Measurements from ENCODE around the gene NAA16.
A peak's percentile ranks its signal among the peaks of the same experiment; 100 is the strongest.
"Not testable (repeated sequence)": the region's sequence is repeated elsewhere in the genome, so short reads cannot be mapped to it uniquely, and the experiment has no call there.

Gene NAA16

GRCh38 chr13:41306271-41307145 lies 4.6 kb upstream of the NAA16 start:
- DNase-seq = no peak

- DNase-seq = no peak
Measured at GRCh38 chr13:41307884-41308640, 3.0 kb upstream of the NAA16 start.

GRCh38 chr13:41311406-41312175 lies 524 bp downstream of the NAA16 start:
- DNase-seq = peak; percentile 10 to 56

DNA sequence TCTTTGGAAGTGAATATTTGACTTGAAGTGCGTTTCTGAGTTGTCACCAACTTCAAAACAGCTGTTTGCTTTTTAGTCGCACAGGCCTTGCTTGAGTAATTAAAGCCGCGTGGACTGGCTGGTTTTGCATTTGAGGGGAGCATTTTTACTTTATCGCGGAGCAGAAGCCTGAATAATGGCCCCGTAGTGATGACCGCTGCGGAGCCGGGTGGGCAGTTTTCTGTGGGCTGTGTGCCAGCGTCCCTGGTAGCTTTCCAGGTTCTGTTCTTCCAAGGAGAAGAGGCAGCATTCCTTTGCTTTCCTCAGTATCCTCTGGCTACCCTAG lies 1.1 kb downstream of the NAA16 start:
- peak in 1 of 2 donors; percentile 23 for DNase-seq

- DNase-seq = no peak
Measured at GRCh38 chr13:41313117-41313516, 2.0 kb downstream of the NAA16 start.

DNA sequence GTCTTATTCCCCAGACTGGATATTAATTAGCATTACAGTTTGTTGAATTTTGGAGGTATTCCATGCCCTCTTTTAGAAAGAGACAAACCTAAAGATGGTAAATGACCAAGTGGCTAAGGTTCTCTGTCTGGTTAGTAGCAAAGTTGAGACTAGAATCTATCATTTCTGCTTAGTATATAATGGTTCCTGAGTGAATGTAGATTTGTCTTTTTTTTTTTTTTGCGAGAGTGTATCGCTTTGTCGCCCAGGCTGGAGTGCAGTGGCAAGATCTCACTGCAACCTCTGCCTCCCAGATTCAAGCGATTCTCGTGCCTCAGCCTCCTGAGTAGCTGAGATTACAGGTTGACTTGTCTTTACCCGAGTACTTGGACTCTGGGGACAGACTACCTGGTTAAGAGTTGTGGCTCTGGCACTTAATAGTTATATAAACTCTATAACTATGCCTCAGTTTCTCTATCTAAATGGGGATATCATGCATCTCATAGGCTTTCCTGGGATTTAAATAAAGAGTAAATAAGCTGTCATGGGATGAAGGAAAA lies 2.7 kb downstream of the NAA16 start:
- DNase-seq = no peak

DNA sequence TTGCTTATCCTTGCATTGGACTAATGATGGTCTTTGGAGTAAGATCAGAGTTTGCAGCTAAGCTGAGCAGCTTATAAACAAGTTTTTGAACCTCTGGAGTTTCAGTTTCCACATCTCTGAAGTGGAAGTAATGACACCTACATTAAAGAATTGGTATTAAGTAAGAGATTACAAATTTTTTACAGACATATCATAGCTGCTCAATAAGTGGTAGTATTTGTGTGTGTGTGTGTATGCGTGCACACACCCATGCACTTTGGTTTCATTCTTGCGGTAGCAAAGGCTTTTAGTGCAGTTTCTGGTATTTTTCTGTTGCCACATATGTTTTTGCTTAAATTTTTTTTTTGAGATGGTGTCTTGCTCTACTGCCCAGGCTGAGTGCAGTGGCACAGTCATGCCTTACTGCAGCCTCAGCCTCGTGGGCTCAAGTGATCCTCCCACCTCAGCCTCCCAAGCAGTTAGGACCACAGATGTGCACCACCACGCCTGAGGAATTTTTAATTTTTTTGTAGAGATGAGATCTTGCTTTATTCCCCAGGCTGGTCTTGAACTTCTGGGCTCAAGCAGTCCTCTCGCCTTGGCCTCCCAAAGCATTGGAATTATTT lies 4.5 kb downstream of the NAA16 start:
- DNase-seq = no peak

DNA sequence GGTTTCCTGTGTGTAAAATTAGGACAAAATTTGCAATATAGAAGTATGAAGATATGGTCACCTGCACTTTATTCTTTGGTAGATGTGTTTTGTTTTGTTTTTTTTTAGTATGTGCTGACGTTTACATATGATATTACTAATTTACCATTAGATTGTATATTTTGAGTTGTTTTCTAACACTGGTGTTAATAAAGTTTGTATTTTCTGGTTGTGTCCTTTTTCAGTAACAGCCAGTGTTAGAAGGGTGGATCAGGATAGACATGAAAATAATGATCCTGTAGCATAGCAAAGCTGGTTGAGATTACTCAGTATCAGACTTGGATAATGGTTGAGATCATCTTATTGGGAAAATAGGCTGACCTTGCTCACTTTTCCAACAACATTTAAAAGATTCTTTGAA lies 6.2 kb downstream of the NAA16 start:
- no peak for DNase-seq

DNA sequence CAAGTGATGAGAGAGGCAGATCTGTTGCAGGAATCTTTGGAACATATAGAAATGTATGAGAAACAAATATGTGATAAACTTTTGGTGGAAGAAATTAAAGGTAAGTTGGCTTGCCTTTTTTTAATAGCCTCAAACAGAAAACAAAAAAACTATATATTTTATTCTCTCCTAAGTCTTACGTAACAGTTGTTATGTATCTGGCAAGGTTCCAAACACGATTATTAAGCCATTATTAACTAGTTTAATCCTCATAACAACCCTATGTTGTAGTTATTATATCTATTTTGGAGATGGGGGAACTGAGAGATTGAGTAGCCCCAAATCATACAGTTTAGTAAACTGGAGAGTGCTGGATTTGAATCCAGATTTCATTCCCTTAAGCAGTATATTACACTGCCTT lies 14.7 kb downstream of the NAA16 start:
- no peak for DNase-seq

GRCh38 chr13:41326661-41327060 lies 15.6 kb downstream of the NAA16 start:
- no peak for DNase-seq

GRCh38 chr13:41327994-41328790 lies 17.1 kb downstream of the NAA16 start:
- no peak for DNase-seq

DNA sequence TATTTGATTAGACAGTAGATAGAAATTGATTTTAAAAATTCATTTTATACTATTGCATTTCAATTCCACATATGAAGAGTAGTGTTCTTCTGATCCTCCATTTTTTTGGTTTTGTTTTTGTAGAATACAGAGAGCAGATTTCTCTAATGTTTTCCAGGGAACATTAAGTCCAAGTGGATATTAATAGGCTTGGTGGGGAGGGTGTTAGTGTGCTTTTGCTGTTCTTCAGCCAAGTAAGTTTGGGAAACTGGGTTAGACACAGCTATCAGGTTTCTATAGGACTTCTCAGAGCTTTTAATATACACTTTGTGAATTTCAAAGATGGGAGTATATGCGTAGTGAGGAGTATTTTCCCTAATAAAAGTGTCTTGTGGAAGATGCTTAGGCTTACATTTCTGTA lies 21.8 kb downstream of the NAA16 start:
- peak in 1 of 2 donors; percentile 22 for DNase-seq

- no peak for DNase-seq
Measured at GRCh38 chr13:41334810-41335209, 23.7 kb downstream of the NAA16 start.

GRCh38 chr13:41344358-41344757 lies 33.3 kb downstream of the NAA16 start:
- no peak for DNase-seq

DNA sequence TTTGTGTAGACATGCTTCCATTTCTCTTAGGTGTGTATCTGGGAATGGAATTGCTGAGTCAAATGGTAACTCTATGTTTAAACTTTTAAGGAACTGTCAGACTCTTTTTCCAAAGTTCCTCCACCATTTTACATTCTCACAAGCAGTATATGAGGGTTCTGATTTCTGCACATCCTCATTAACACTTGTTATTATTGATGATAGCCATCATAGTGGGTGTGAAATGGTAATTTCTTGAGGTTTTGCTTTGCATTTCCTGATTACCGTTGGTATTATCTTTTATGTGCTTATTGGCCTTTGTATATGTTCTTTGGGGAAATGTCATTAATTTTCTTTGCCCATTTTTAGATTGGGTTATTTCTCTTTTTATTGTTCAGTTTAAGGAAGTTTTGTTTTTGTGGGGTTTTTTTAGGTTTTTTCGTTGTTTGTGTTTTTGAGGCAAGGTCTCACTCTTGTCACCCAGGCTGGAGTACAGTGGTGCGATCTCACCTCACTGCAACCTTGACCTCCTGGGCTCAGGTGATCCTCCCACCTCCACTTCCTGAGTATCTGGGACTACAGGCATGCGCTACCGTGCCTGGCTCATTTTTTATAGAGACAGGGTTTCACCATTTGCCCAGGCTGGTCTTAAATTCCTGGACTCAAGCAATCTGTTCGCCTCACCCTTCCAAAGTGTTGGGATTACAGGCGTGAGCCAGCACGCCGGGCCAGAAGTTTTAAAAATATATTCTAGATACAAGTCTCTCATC lies 34.3 kb downstream of the NAA16 start:
- no peak for DNase-seq

DNA sequence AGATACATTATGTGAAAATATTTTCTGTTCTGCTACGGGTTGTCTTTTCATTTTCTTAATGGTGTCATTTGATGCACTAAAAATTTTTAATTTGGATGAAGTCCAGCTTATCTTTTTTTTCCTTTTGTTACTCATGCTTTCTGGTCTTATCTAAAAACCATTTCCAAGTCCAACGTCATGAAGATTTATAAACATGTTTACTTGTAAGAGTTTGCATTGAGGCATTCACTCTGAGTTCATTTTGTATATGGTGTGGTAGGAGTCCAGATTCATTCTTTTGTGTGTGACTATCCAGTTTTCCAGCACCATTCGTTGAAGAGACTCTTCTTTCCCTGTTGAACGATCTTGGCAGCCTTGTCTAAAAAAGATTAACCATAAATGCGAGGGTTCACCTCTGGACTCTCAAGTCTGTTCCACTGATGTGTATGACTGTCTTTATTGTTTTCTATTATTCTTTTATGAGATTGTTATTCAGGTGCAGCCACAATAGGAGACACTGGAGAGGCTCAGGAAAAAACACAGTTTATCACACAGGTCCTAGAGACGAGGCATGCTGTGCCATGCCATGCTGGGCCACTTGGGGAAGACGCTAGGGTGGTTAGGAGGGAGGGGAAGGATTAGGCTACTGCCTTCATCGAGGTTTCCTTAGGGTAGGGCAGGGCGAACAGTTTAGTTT lies 35.0 kb downstream of the NAA16 start:
- no peak for DNase-seq

GRCh38 chr13:41352935-41353840 lies 42.1 kb downstream of the NAA16 start:
- DNase-seq = peak in 1 of 2 donors; percentile 5

GRCh38 chr13:41354416-41354815 lies 43.3 kb downstream of the NAA16 start:
- DNase-seq = no peak

DNA sequence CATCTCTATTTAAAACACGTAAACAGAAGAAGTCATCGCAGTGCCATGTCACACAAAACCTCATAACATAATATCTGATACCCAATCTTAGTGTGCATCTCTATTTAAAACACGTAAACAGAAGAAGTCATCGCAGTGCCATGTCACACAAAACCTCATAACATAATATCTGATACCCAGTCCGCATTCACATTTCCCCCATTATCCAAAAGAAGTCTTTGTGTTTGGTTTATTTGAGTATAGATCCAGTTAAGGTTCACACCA lies 45.2 kb downstream of the NAA16 start:
- not testable (repeated sequence) for DNase-seq

DNA sequence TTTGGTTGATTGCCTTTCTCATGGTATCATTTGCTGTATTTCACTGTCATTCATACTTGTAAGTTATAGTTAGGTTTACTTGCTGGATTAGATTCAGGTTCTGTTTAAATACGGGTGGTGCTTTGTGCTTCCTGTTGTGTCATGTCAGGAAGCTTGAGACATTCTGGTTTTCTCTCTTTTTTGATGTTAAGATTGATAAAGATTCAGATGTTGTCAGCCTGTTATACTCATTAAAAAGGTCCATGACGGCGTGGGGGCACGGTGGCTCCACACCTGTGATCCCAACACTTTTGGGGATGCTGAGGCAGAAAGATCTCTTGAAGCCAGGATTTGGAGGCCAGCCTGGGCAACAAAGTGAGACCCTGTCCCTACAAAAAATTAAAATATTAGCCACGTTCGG lies 45.7 kb downstream of the NAA16 start:
- no peak for DNase-seq

All from hippocampal formation (tissue), 2 donors.